GM19023 (cell line): ENCODE data around the gene TDRD6.
"Not testable (repeated sequence)": the region's sequence is repeated elsewhere in the genome, so short reads cannot be mapped to it uniquely, and the experiment has no call there.

Source experiments
- ATAC-seq: cut with Tn5 transposase; IDR thresholded peaks from one replicate; pipeline ENCODE4 v1.9.1; 2021; ENCODE audit warnings: mild to moderate bottlenecking, moderate library complexity; ENCODE audit not compliant: unreplicated experiment

TDRD6 gene, protein sequence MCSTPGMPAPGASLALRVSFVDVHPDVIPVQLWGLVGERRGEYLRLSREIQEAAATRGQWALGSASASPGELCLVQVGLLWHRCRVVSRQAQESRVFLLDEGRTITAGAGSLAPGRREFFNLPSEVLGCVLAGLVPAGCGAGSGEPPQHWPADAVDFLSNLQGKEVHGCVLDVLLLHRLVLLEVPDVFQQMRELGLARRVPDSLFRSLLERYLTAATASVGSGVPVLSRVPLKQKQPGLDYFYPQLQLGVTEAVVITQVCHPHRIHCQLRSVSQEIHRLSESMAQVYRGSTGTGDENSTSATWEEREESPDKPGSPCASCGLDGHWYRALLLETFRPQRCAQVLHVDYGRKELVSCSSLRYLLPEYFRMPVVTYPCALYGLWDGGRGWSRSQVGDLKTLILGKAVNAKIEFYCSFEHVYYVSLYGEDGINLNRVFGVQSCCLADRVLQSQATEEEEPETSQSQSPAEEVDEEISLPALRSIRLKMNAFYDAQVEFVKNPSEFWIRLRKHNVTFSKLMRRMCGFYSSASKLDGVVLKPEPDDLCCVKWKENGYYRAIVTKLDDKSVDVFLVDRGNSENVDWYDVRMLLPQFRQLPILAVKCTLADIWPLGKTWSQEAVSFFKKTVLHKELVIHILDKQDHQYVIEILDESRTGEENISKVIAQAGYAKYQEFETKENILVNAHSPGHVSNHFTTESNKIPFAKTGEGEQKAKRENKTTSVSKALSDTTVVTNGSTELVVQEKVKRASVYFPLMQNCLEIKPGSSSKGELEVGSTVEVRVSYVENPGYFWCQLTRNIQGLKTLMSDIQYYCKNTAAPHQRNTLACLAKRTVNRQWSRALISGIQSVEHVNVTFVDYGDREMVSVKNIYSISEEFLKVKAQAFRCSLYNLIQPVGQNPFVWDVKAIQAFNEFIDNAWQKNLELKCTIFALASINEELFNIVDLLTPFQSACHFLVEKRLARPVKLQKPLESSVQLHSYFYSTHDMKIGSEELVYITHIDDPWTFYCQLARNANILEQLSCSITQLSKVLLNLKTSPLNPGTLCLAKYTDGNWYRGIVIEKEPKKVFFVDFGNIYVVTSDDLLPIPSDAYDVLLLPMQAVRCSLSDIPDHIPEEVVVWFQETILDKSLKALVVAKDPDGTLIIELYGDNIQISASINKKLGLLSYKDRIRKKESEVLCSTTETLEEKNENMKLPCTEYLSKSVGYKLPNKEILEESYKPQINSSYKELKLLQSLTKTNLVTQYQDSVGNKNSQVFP (N-terminal part only)

DNA sequence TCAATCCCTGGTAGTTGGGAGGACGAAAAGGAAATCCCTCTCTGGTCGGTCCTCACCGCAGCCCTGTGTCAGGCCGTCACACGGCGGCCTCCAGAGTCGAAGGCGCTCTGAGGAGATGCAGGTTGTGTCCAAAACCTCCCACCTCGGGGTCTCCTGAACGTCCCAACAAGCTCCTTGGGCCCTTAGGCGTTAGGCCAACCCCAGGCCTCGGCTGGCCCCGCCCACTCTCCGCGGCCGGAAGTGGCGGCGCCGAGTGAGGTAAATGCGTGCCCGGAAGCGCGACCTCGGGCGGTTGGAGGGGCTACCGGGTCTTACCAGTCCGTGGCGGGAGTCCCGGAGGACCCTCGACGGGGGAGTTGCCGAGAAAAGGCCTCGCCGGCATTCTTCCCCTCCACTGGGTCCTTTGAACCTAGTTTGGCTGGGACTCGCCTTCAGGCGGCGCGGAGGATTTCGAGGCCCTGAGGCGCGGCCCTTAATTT lies at the start of gene TDRD6:
Gene TDRD6 (plus strand): TSS at position 267 of the 479 bp plus-strand sequence. CDS start 244 bp downstream, outside the sequence.
- ATAC-seq: no peak

DNA sequence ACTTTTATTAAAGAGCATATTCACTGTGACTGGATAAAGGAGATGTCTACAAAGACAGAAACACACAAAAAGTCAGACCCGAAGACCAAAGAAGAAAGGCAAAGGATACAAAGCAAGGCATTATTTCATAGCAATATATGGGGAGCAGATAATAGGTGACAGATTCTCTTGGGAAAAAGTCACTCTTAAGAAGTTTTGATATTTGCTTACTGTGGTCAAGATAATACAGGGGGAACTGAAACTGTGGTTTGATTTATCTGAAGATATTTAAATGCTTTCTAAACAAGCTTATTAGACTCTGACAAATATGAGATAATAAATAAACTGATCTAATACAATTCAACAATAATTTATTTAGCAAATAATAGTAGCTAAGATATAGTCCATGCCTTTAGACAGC lies 49.8 kb upstream of the TDRD6 start:
- ATAC-seq: no peak

DNA sequence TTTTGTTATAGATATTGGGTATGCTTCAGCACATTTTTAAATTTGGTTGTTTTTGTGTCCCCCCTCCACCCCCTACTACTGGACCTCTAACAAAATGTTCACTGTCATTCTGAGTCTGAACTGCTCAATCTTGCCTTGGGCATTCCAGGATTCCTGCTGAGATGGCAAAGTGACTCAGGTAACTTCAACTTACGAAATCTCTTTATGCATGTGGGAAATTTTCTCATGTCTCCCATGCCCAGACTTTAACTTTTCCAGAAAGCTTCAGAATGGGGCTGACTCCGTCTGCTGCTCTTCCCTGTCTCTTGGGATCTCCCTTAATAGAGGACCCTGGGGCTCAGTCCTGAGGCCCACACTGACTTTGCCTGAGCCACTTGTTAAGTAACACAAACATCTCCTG lies 49.0 kb upstream of the TDRD6 start:
- ATAC-seq: no peak

DNA sequence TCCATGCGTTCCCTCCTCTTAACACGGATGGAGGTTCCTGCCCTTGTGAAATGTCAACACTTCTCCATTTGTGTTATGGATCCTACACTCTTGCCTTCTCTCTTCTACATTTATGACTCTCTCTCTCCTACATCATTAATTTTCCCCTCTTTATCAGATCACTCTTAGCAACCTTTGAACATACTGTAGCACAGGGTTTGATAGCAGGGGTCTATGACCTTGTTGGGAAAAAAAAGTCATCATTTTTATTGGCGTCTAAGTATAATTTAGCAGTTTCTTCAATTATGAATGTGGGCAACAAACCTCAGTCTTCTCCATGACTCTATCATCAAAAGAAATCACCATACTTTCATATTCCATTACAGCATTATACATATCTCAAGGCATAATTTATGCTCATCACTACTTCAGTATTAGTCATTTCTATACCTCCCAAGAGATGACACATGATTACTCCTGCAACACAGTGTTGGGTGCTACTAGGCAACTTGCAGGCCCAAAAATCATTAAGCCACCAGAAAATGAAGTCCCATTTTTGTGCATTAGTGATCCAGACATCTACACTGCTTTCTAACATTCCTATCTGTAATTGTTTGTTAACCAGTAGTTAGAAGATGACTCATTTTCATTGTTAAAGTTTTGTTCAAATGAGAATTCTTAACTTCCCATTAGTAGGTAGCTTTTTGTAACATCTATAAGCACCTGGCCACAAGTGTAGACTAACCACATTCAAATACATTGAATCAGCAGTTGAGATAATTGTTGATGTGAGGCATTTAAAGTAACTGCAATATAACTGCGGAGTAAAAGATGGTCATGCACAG lies 44.5 kb upstream of the TDRD6 start:
- no peak for ATAC-seq

DNA sequence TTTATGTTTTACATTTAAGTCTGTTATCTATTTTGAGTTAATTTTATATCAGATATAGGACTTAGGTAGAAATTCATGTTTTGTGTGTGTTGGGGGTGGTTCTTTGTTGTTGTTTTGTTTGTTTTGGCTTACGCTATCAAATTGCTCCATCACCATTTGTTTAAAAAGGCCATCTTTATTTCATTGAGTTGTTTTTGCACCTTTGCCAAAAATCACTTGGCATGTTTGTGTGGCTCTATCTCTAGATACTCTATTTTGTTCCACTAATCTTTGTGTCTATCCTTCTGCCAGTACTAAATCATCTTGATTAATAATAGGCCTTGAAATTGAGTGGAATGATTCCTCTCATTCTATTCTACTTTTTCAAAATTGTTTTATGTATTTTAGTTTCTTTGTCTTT lies 42.4 kb upstream of the TDRD6 start:
- ATAC-seq: no peak

DNA sequence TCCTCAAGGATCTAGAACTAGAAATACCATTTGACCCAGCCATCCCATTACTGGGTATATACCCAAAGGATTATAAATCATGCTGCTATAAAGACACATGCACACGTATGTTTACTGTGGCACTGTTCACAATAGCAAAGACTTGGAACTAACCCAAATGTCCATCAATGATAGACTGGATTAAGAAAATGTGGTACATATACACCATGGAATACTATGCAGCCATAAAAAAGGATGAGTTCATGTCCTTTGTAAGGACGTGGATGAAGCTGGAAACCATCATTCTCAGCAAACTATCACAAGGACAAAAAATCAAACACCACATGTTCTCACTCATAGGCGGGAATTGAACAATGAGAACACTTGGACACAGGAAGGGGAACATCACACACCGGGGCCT lies 39.6 kb upstream of the TDRD6 start:
- not testable (repeated sequence) for ATAC-seq

DNA sequence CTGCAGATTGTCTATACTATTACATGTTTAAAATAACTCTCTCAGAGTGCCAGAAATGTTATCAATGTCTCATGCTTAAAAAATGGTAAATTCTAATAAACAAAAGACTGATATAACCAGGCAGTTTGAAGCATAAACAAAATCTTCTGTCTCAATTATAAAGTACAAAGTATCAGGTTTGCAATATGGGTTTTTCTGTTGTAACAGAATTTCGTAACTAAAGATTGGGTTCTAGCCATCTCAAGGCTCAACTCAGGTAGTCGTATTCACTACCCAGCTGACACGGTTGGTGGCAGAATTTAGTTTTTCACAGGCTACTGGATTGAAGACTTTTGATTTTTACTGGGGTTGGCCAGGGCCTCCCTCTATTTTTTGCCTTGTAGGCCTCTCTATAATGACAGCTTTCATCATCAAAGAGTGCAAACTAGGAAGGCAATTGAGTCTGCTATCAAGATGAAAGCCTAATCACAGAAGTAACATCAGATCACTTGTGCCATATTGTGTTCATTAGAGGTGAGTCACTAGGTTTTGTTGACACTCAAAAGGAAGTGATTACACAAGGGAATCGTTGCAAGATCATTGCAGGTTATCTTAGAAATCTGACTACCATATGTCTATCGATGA lies 38.7 kb upstream of the TDRD6 start:
- ATAC-seq: no peak

DNA sequence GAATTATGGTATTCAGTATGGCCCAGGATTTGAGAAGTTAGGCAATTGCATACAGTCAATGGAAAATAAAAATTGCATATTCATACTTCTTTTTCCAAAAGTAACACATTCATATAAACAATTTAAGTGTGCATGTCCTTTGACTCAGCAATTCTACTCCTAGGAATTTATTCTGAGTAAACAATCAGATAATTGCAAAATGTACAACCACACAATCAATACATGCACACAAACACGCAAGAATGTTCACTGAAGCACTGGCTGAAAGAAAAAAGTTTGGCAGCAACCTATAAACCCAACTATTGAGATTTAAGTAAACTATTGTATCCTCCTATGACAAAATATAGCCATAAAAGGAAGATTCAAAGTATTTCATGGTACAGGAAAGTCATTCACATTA lies 36.7 kb upstream of the TDRD6 start:
- ATAC-seq: no peak

DNA sequence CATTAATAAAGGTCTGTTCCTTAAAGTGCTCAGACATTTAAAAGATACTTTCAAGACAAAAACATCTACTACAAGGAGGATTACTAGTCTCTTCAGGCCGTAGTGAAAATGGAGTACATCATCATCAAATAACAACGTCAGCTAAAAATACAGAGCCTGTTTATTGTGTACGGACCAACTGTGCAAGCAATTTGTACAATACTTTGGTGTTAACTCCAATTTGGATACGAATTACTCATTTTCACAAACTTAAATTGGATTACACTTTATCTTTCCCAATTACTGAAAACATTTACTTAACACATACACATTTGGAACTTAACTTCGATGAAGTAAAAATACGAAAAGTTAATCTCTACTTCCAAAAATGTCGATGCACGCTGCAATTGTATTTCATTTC lies 35.9 kb upstream of the TDRD6 start:
- no peak for ATAC-seq

DNA sequence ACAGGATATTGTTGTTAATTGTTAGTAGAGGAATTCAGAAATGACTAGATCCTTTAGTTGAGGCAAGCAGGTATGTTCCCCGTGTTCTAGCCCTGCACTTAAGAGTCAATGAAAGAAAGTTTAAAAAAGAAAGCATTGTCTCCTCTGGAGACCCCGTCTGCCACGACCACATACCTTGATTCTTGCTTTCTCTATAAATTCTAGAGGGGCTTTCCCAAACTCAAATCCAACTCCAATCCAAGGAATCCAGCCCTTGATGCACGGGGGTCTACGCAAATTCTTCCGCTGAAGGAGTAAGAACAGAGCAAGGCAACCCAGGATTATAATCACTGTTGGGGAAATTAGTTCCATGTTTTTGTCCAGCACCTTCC lies 35.5 kb upstream of the TDRD6 start:
- ATAC-seq: no peak

DNA sequence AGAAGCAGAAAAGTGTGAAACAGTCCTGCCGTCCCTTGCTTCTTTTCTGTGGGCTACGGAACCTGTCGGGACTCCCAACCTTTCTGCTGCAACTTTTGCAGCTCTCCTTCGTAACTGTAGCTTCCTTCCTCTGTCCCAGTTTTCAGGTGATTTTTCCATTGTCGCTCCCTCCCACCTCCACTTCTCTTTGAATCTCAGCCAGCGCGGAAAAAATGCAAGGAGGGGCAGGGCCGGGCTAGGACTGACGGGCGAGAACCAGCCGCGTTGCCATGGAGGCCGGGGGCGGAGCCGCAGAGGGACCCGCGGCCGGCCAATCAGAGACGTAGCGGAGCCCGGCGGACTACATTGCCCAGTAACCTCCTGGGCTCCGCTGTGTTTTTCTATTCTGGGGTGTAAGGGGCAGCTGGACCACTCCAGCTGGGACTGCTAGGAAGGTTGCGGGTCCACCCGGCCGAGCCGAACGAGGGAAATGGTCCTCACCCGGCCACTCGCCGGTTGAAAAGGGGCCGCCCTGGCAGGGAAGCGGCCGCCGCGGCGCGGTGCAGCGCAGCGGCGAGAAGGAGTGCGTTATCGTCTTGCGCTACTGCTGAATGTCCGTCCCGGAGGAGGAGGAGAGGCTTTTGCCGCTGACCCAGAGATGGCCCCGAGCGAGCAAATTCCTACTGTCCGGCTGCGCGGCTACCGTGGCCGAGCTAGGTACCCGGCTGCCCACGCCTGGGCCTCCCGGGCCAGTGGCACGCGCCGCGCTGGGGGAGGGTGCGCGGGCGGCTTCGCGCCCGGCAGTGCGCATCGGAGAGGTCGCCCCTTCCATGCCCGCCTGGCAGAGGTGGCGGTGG lies 34.9 kb upstream of the TDRD6 start, which contains the start of the genes CYP39A1 and SLC25A27:
Gene CYP39A1 (minus strand): TSS at position 216 of the 836 bp plus-strand sequence. CDS start 236 bp downstream, outside the sequence.
Gene SLC25A27 (plus strand): TSS at position 373 of the 836 bp plus-strand sequence. CDS start 218 bp downstream, at position 591.
- peak; percentile 100 for ATAC-seq

DNA sequence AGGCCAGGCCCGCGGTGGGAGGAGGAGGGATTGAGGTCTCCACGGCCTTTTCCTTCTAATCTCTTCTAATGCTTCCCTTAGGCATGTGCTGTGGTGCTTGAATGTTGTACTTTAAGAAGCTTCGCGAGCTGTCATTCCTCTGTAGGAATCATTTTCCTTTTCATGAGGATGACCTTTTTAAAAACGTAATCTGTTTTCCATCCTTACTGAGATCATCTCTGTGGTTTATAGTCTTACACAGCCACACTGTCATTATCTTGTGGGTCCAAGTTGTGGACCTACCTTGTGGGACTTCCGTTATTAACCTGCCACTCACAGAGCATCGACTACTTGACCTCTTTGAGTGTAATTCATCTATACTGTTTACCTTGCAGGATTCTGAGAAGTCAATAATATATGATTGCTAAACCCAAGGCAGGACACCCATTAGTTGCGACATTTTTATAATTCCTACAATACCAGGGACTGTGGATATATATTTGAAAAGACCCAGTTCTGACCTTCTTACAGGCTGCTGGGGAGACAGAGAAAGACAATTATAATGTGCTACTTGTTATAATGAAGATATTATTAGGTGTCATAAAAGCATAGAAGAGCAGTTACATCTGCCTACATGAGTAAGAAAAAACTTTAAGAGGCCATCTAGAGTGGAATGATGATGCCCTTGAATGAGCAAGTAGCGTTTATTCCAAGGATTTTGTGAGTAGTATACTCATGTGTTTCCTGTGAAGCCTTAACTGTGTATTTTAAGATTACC lies 34.1 kb upstream of the TDRD6 start:
- ATAC-seq: no peak

DNA sequence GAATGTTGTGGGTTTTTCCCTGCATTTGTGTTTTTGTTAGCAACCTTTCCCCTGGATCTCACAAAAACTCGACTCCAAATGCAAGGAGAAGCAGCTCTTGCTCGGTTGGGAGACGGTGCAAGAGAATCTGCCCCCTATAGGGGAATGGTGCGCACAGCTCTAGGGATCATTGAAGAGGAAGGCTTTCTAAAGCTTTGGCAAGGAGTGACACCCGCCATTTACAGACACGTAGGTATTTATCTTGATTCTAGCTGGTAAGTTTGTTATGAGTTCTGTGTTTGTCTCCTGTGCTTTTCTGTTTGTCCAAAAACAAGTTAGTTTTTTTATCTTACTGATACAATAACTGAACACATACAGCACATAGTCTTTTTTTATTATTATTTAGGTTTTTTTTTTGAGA lies 31.9 kb upstream of the TDRD6 start:
- no peak for ATAC-seq

DNA sequence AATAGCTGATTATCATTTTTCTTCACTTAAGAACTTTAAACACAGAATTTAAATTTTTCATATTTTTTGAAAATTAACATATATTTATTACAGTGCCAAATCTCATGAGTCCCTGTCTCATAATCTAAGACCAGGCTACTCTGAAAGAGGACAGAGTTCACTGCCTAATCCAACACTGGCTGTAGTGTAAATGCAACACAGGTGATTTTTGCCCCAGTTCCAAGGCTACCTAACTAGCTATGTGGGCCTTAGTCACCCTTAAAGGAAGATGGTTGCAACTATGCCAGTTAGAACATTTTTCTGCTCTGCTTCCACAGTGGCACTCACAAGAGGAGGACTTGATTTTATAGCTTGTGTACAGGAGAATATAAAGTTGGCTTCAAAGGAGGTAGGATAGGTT lies 30.0 kb upstream of the TDRD6 start:
- ATAC-seq: no peak

DNA sequence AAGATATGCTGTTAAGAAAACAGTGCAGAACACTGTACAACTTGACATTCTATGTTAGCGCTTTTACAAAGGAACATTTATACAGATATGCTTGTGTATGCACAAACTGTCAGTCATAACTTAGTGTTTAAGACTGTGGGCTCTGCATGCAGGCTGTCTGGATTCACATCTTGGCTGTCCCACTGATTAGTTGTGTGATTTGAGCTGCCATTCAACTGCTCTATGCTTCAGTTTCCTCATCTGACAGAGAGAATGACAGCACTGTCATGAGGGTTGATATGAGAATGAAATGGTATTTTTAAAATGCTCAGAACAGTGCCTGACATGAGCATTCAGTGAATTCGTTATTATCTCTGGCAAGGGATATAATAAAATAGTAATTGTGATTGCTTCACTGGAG lies 26.2 kb upstream of the TDRD6 start:
- no peak for ATAC-seq

DNA sequence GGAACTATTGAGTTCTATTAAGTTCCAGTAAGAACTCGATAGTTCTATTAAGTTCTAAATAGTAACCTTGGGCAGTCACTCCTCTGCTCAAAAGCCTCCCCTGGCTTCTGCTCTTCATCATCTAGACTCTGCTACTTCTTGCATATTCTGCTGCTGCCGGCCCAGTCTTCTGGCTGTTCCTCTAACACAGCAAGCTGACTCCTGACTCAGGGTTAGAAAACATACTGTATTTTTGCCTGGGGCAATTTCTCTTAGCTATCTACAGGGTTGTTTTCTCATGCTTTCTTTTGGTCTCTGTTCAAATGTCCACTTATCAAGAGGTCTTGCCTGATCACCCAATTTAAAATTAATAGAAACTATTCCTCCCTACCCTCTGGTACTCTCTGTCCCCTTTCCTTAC lies 20.3 kb upstream of the TDRD6 start:
- no peak for ATAC-seq

DNA sequence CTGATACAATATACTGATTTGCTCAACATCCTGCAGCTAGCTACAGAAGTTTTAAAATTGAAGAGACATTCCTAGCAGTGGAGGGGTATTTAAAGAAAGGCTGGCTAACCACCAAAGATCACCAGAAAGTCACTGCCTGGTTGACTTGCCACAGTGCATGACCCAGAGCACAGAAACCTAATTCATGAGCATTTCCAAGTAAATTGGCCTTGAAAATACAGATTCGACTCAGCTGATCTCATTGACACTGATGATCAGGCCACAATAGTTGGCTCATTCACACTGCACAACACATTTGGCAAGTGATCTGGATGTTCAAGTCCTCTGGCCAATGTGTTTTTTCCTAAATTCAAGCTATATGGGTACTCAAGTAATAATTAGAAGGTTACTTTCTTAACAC lies 13.3 kb upstream of the TDRD6 start:
- ATAC-seq: no peak
